ENCODE data around the gene ADAMTSL1.

The ADAMTSL1 gene

DNA sequence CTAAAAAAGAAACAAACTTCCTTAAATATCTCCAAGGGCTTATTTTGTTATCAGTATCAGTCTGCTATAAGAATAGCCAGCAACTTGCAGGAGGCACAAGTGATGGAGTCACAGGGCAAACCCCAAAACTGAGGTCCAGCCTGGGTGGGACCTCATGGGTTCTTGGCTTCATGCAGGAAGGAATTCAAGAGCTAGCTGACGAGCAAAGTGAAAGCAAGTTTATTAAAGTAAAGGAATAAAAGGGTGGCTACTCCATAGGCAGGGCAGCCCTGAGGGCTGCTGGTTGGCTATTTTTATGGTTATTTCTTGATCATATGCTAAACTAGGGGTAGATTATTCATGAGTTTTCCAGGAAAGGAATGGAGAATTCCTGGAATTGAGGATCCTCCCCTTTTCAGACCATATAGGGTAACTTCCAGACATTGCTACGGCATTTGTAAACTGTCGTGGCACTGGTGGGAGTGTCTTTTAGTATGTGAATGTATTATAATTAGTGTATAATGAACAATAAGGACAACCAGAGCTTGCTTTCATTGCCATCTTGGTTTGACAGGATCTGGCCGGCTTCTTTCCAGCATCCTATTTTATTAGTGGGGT is 231.9 kb downstream of the ADAMTSL1 start:
- Histone ChIP-seq H3K4me3 (ENCODE audit: low read length) (no peak overlapping the region), H3K9me3 (ENCODE audit: control insufficient read depth, low read length) (no peaks in the 10 kb centered on the region), H3K36me3 (ENCODE audit: control insufficient read depth, insufficient read depth, low read length, severe bottlenecking) (no peaks in the 10 kb centered on the region), H3K27me3 (replicated peaks; ENCODE audit: control insufficient read depth, insufficient read depth, low read length) (no peaks in the 10 kb centered on the region), H3K9ac (ENCODE audit: low read length) (peak overlapping the region; percentile 7), H3K4me1 (ENCODE audit: control insufficient read depth, insufficient read depth, low read length) (peaks cover 47% of the 10 kb centered on the region)
- DNase-seq (ENCODE audit: low read depth), result no peak

DNA sequence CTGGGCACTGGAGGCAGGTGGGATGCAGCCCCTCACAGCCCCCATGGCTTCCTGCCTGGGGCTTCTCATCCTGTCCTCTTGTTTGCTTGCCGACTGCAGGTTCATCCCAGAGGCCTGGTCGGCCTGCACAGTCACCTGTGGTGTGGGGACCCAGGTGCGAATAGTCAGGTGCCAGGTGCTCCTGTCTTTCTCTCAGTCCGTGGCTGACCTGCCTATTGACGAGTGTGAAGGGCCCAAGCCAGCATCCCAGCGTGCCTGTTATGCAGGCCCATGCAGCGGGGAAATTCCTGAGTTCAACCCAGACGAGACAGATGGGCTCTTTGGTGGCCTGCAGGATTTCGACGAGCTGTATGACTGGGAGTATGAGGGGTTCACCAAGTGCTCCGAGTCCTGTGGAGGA is 232.7 kb downstream of the ADAMTSL1 start:
- Histone ChIP-seq H3K36me3 (ENCODE audit: control insufficient read depth, insufficient read depth, low read length, severe bottlenecking) (no peaks in the 10 kb centered on the region), H3K27me3 (replicated peaks; ENCODE audit: control insufficient read depth, insufficient read depth, low read length) (no peaks in the 10 kb centered on the region), H3K4me1 (ENCODE audit: control insufficient read depth, insufficient read depth, low read length) (peaks cover 47% of the 10 kb centered on the region), H3K9me3 (ENCODE audit: control insufficient read depth, low read length) (no peaks in the 10 kb centered on the region), H3K4me3 (ENCODE audit: low read length) (peak overlapping the region; percentile 66), H3K9ac (ENCODE audit: low read length) (peak overlapping the region; percentile 53)
- no peak for DNase-seq (ENCODE audit: low read depth)

DNA sequence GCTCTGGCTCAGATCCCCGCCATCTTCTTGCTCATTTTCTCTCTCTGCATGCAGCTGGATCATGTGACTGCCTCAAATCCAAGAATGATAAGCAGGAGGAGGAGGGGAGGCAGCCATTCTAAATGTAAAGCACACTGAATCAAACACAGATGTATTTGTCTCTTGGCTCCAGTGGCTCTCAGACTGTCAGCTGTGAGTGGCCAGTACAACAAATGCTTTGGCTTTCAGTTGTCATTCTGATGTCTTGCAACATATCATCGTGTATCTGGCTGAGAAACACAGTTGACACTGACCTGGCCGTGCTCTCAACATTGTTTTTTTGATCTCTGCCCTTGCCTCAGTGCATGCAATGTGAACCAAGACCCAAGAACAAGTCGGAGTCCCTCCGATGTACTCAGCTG is 233.1 kb downstream of the ADAMTSL1 start:
- no peaks in the 10 kb centered on the region for H3K27me3 ChIP-seq (replicated peaks; ENCODE audit: control insufficient read depth, insufficient read depth, low read length)
- DNase-seq (ENCODE audit: low read depth), result peak; percentile 81
- peak overlapping the region; percentile 53 for H3K9ac ChIP-seq (ENCODE audit: low read length)
- H3K9me3 ChIP-seq (ENCODE audit: control insufficient read depth, low read length), result no peaks in the 10 kb centered on the region
- peak overlapping the region; percentile 66 for H3K4me3 ChIP-seq (ENCODE audit: low read length)
- peaks cover 47% of the 10 kb centered on the region for H3K4me1 ChIP-seq (ENCODE audit: control insufficient read depth, insufficient read depth, low read length)
- no peaks in the 10 kb centered on the region for H3K36me3 ChIP-seq (ENCODE audit: control insufficient read depth, insufficient read depth, low read length, severe bottlenecking)

DNA sequence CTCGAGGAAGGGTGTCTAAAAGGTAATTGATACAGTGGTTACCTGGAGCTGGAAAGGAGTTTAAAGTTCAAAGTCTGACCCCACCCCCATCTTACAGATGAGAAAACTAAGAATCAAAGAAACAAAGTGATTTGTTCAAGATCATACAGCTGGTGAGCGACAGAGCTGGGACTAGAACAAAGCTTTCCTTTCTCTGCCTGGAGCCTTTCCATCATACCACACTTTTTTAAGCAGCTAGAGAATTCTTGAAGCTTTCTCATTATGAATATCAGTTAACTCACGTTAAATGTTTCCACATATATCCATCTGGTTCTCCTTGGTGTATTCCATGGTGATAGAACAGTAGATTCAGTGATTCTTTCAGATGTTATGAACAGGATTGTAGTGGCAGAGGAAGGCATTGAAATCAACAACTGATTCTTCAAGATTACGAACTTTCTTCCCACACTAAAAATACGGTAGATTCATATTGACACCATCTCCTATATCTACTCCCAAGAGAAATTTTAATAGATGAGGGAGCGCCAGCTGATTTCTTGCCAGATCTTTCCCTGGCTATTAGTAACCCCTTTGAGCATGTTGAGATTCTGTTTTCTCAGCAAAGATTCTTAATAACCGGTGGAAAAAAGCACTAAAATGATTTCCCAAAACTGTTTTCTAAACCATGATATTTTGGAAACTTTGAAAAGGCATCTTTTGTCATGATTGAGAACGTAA is 233.7 kb downstream of the ADAMTSL1 start:
- Histone ChIP-seq H3K4me1 (ENCODE audit: control insufficient read depth, insufficient read depth, low read length) (peaks cover 47% of the 10 kb centered on the region), H3K36me3 (ENCODE audit: control insufficient read depth, insufficient read depth, low read length, severe bottlenecking) (no peaks in the 10 kb centered on the region), H3K27me3 (replicated peaks; ENCODE audit: control insufficient read depth, insufficient read depth, low read length) (no peaks in the 10 kb centered on the region), H3K9me3 (ENCODE audit: control insufficient read depth, low read length) (no peaks in the 10 kb centered on the region), H3K9ac (ENCODE audit: low read length) (peak overlapping the region; percentile 6), H3K4me3 (ENCODE audit: low read length) (peak overlapping the region; percentile 66)
- peak; percentile 59 for DNase-seq (ENCODE audit: low read depth)

DNA sequence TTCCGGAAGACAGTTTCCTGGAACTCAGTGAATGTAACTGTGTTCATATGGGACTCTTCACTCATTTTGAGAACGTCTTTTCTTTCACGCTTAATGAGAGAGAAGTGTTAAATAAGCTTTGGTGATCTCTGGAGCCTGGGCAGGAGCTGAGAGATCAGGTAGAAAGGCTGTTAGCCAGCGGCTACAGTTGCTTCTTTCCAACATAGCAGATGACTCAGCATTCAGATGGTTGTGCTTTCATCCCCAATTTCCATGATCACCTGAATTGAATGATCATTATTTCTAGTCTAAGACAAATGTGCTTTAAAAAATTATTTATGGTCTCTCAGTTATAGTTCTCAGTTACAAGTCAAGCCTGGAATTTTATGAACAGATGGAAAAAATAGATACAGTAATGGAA is 234.5 kb downstream of the ADAMTSL1 start:
- Histone ChIP-seq H3K4me3 (ENCODE audit: low read length) (peak overlapping the region; percentile 66), H3K27me3 (replicated peaks; ENCODE audit: control insufficient read depth, insufficient read depth, low read length) (no peaks in the 10 kb centered on the region), H3K4me1 (ENCODE audit: control insufficient read depth, insufficient read depth, low read length) (peaks cover 42% of the 10 kb centered on the region), H3K9ac (ENCODE audit: low read length) (peak overlapping the region; percentile 6), H3K36me3 (ENCODE audit: control insufficient read depth, insufficient read depth, low read length, severe bottlenecking) (no peaks in the 10 kb centered on the region), H3K9me3 (ENCODE audit: control insufficient read depth, low read length) (no peaks in the 10 kb centered on the region)
- no peak for DNase-seq (ENCODE audit: low read depth)

DNA sequence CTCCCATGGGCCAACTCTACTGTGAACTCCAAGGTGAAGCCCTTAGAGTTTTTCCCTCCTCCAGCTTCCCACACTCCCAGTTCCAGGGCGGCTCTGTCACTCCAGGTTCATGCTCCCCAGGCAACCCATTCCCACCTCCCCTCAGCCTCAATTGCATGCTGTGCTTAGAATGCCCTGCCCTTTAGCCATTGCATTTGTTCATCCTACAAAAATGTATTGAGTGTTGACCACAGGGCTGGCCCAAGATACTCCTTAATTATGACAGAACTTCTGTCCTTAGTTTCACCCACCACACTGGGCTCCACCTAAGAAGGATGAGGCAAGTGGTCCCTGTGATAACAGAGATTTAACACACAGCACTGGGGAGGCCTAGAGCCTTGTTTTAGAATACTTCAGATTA is 236.1 kb downstream of the ADAMTSL1 start:
- H3K9me3 ChIP-seq (ENCODE audit: control insufficient read depth, low read length), result no peaks in the 10 kb centered on the region

DNA sequence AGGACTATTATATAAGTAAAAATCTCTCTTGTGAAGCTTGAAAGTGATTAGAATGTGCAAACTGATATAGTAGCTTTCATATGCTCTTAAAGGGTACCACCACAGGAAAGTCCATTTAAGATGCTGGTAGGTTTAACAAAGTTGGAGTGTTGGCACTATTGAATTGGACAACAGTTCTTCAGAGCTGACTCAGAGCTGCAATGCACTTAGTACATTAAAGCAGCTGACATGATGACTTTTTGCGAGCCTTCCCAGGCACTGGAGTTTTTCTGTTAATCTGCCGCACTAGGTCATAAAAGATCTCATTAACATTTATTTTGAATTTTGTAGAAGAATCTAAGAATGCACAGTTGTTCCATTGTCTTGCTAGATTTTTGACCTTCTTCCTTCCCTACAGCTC is 243.8 kb downstream of the ADAMTSL1 start:
- Histone ChIP-seq H3K36me3 (ENCODE audit: control insufficient read depth, insufficient read depth, low read length, severe bottlenecking) (peaks cover 6% of the 10 kb centered on the region), H3K4me3 (ENCODE audit: low read length) (no peak overlapping the region), H3K27me3 (replicated peaks; ENCODE audit: control insufficient read depth, insufficient read depth, low read length) (no peaks in the 10 kb centered on the region), H3K9me3 (ENCODE audit: control insufficient read depth, low read length) (no peaks in the 10 kb centered on the region), H3K4me1 (ENCODE audit: control insufficient read depth, insufficient read depth, low read length) (no peaks in the 10 kb centered on the region), H3K9ac (ENCODE audit: low read length) (no peak overlapping the region)
- DNase-seq (ENCODE audit: low read depth), result no peak

More for the DNA sequence above, 236.1 kb downstream of the ADAMTSL1 start:
- DNase-seq (ENCODE audit: low read depth), result peak; percentile 62
- H3K27me3 ChIP-seq (replicated peaks; ENCODE audit: control insufficient read depth, insufficient read depth, low read length), result no peaks in the 10 kb centered on the region
- peaks cover 42% of the 10 kb centered on the region for H3K4me1 ChIP-seq (ENCODE audit: control insufficient read depth, insufficient read depth, low read length)
- H3K4me3 ChIP-seq (ENCODE audit: low read length), result no peak overlapping the region
- no peak overlapping the region for H3K9ac ChIP-seq (ENCODE audit: low read length)
- H3K36me3 ChIP-seq (ENCODE audit: control insufficient read depth, insufficient read depth, low read length, severe bottlenecking), result no peaks in the 10 kb centered on the region

DNA sequence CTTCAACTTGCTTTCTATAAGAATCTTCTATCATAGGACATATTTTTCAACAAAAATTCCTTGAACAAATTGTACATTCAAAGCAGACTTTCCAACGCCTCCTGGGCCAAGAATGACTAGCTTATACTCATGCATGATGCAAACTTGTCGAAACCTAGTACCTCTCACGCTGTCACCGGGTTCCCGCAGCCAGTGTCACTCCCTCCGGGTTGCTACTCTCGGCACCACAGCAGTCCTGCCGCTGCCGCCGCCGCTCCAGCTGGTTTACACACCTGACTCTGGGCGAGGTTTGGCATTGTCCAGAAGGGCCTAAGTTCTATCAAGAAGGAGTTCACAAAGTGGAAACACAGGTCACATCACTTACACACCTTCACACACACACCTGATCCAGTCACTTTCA is 244.4 kb downstream of the ADAMTSL1 start:
- H3K9me3 ChIP-seq (ENCODE audit: control insufficient read depth, low read length), result no peaks in the 10 kb centered on the region
- H3K4me1 ChIP-seq (ENCODE audit: control insufficient read depth, insufficient read depth, low read length), result no peaks in the 10 kb centered on the region
- no peak for DNase-seq (ENCODE audit: low read depth)
- H3K27me3 ChIP-seq (replicated peaks; ENCODE audit: control insufficient read depth, insufficient read depth, low read length), result no peaks in the 10 kb centered on the region
- peaks cover 12% of the 10 kb centered on the region for H3K36me3 ChIP-seq (ENCODE audit: control insufficient read depth, insufficient read depth, low read length, severe bottlenecking)
- H3K4me3 ChIP-seq (ENCODE audit: low read length), result no peak overlapping the region
- no peak overlapping the region for H3K9ac ChIP-seq (ENCODE audit: low read length)

DNA sequence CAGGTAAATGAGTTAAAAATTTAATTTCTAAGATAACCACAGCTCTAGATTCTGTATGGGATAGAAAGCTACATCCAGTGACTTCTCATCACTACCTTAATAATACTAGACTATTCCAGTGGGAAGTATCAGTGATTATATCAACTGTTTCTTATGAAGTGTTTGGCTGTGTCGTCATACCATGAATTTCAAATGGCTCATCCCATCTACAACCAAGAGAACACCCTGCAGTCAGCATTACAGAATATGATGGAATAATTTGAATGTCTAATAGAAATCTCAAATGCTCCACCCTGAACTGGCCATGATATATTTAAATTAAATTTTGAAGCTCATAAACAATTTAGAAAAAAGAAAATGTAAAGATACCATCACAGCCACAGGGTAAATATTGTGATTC is 245.0 kb downstream of the ADAMTSL1 start:
- DNase-seq (ENCODE audit: low read depth), result no peak
- H3K4me3 ChIP-seq (ENCODE audit: low read length), result no peak overlapping the region
- no peak overlapping the region for H3K9ac ChIP-seq (ENCODE audit: low read length)
- H3K9me3 ChIP-seq (ENCODE audit: control insufficient read depth, low read length), result no peaks in the 10 kb centered on the region
- H3K4me1 ChIP-seq (ENCODE audit: control insufficient read depth, insufficient read depth, low read length), result no peaks in the 10 kb centered on the region
- peaks cover 13% of the 10 kb centered on the region for H3K36me3 ChIP-seq (ENCODE audit: control insufficient read depth, insufficient read depth, low read length, severe bottlenecking)
- H3K27me3 ChIP-seq (replicated peaks; ENCODE audit: control insufficient read depth, insufficient read depth, low read length), result no peaks in the 10 kb centered on the region

DNA sequence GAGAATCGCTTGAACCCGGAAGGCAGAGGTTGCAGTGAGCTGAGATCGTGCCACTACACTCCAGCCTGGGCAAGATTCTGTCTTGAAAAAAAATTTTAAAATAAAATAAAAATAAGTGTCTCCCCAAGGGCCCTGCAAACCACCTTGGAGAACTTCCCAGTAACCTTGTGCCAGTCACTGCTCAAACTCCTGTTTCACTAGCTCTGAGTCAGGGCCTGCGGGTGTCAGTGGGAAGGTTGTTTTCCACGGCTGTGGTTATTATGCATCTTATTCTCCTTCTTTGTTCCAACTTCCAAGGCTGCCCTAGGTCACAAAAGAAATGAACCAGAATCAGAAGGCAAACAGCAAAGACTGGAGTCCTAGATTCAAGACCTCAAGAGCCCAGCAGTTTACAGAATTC is 246.7 kb downstream of the ADAMTSL1 start:
- H3K27me3 ChIP-seq (replicated peaks; ENCODE audit: control insufficient read depth, insufficient read depth, low read length), result no peaks in the 10 kb centered on the region
- peaks cover 13% of the 10 kb centered on the region for H3K36me3 ChIP-seq (ENCODE audit: control insufficient read depth, insufficient read depth, low read length, severe bottlenecking)
- H3K4me1 ChIP-seq (ENCODE audit: control insufficient read depth, insufficient read depth, low read length), result no peaks in the 10 kb centered on the region
- H3K4me3 ChIP-seq (ENCODE audit: low read length), result no peak overlapping the region
- DNase-seq (ENCODE audit: low read depth), result no peak
- H3K9me3 ChIP-seq (ENCODE audit: control insufficient read depth, low read length), result no peaks in the 10 kb centered on the region
- no peak overlapping the region for H3K9ac ChIP-seq (ENCODE audit: low read length)

DNA sequence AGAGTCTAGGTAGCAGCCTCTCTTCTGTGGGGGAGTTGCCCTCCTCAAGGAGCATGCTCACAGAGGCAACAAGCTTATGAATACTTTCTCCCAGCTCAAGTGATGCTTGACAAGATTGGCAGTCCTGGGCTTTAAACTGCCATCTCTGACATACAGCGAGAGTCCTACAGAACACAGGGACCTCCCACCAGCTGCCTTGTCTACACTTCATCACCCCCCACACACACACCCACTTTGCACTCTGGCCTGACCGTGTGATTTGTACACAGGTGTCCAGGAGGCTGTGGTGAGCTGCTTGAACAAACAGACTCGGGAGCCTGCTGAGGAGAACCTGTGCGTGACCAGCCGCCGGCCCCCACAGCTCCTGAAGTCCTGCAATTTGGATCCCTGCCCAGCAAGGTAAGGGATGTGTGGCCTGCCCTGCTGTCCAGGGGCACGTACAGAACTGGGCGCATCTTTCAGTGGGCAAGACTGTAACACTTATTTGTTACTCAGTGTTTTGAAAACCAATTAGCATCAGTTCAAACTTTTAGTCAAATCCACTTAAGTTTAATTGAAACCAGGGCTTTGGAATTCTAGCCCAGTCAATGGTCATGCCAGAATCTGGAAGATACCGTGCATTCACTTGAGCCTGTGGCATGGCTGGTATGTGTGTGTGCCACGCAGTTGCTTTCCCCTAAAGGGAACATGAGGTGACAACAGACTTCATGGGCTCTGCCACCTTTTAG is 247.5 kb downstream of the ADAMTSL1 start:
- Histone ChIP-seq H3K4me1 (ENCODE audit: control insufficient read depth, insufficient read depth, low read length) (peaks cover 2% of the 10 kb centered on the region), H3K27me3 (replicated peaks; ENCODE audit: control insufficient read depth, insufficient read depth, low read length) (no peaks in the 10 kb centered on the region)
- peak; percentile 90 for DNase-seq (ENCODE audit: low read depth)

More for the DNA sequence above, 247.5 kb downstream of the ADAMTSL1 start:
- no peak overlapping the region for H3K9ac ChIP-seq (ENCODE audit: low read length)
- H3K36me3 ChIP-seq (ENCODE audit: control insufficient read depth, insufficient read depth, low read length, severe bottlenecking), result peaks cover 13% of the 10 kb centered on the region
- no peaks in the 10 kb centered on the region for H3K9me3 ChIP-seq (ENCODE audit: control insufficient read depth, low read length)
- no peak overlapping the region for H3K4me3 ChIP-seq (ENCODE audit: low read length)
